GM18858 (cell line): ENCODE data around the gene LGALS8.
"Not testable (repeated sequence)": the region's sequence is repeated elsewhere in the genome, so short reads cannot be mapped to it uniquely, and the experiment has no call there.

Experiments used
- ATAC-seq: cut with Tn5 transposase; IDR thresholded peaks from one replicate; pipeline ENCODE4 v1.9.1; 2021; ENCODE audit not compliant: unreplicated experiment

LGALS8 gene

DNA sequence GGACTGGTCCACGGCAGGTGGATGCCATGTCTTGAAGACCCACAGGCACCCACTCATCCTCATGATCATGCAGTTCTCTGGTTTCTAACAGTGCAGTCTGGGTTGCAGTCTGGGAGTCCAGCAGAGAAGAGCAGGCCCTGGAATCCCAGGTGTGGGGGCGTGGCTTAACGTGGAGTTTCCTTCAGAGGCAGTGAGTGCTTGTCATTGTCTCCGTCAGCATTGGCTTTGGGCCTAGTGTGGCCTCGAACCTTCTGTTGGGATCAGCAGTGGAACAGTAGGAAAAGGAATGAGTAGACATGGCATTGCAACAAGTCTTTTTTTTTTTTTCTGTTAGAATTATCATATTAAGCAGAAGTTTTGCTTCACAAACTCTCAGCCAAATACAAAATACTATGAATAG lies 12.8 kb downstream of the LGALS8 start:
- no peak for ATAC-seq

DNA sequence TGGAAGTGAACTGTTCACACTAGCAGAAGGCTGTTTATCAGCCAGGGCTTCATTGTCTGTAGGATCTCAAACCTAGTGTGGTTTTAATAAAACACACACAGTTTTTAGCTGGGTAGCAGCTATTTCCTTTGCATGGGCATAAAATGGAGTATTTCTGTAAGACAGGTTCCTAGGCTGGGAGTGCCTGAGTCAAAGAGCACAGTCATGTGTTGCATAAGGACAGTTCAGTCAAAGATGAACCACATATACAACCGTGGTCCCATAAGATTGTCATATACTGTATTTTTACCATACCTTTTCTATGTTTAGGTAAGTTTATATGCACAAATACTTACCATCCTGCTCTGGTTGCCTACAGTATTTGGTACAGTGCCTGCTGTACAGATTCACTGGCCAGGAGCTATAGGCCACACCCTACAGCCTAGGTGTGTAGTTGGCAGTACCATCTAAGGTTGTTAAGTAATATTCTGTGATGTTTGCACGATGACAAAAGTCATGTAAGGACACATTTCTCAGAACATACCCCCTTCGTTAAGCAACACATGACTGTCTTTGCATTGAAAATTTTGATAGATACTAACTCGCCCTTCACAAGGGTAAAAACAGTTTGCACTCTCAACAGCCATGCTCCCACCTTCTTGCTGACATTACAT lies 17.2 kb downstream of the LGALS8 start:
- no peak for ATAC-seq

DNA sequence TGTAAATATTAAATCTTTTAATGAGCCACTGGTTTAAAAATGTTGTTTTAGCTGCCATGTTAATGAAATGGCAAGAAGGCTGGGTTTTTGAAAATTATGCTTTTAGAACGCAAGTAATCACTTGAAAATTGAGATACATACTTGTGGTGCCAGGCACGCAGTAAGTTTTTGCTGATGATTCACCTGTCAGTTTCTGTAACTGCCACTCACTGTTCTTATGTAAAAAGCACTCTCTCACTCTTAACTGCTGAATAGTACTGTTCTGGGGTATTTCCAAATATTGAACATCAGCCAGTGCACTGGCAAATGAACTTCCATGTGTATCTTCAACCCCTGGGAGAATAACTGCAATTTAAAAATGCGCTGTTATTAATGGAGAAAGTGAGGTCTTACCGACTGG lies 17.9 kb downstream of the LGALS8 start:
- ATAC-seq: no peak

DNA sequence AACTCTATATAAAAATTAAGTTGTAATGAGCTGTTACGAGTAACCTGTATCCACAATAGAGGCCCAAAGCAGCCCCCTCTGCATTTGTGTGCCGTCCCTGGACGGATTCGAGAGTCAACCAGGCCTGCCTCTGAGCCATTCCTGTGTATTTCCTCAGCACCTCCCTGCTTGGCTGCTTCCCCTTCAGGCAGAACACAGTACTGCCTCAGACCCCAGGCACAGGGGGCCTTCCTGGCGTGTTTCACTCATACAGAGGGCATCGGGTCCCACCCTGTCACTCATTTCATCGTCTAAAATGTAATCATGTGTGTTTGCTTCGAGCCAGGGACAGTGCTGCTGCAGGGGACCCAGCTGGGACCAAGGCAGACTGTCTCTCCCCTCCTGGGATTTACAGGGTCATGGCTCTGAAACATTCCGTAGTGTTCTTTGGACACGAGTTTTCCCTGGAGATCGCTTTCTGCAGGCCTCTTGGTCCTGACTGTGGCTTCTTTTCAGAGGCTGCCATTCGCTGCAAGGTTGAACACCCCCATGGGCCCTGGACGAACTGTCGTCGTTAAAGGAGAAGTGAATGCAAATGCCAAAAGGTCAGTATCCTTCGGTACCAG lies 19.4 kb downstream of the LGALS8 start:
- no peak for ATAC-seq

DNA sequence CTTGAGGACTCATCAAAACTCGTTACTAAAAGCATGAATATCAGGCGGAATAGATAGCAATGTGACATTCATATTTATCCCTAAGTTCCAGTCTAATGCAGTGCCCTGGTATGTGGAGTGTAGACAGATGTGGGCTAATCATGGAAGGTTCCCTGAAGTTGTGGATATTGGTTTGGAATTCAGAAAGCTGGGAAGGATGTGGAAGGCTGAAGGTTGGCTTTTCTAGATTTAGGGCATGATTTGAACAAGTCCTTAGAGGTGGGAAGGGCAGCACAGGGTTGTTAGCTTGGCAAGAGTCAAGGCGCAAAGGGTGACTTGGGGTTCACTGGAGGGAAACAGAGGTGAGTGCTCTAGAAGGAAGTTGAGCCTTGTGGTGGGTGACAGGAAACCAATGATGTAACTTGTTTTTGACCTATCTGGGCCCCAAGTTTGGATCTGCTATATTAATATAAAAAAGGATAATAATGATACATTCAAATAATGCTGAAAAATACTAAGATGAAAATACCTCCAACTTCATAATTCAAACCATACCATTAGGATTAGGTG lies 21.9 kb downstream of the LGALS8 start:
- ATAC-seq: no peak

DNA sequence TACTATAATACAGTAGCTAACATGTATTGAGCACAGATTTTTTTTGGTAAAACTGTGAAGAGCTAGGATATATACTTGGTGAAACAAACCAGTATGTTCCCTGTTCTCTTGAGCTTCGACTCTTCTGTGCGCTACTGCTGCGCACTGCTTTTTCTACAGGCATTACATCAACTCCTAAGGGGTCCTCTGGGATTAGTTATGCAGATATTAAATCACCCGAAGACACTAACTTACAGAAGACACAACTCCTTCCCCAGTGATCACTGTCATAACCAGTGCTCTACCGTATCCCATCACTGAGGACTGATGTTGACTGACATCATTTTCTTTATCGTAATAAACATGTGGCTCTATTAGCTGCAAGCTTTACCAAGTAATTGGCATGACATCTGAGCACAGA lies 24.7 kb downstream of the LGALS8 start:
- no peak for ATAC-seq

DNA sequence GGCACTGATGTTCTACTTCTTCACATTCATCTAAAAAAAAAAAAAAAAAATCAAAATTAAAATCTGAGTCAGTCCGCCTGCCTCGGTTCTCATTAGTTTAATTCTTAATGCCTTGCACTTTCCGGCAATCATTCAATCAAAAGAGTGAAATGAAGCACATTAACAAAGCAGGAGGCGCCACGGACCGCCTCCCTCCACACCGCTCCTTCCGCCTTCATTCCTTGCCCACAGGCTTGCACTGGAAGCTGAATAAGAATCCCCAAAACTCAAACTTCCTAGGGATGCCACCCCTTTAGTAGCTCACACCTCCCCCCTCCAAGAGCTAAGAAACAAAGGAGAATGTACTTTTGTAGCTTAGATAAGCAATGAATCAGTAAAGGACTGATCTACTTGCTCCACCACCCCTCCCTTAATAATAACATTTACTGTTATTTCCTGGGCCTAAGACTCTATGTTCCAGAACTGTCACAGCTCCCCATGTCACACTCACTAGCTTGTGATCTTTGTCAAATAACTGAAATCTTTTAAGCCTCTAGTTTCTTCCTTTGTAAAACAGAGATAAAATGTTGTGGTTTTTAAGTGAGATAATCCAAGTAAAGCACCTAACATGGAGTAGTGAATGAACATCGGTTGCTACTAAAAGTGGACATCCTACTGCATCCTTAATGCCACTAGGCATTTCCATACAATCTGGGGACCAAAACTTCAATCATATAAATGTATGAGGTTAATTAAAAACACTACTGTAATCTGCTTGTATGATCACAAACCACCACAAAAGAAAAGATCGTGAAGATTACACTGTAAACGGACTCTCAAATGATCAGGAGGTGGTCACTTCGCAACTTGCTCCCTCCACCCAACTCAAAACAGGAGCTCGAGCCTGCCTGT lies 27.4 kb downstream of the LGALS8 start:
- no peak for ATAC-seq

DNA sequence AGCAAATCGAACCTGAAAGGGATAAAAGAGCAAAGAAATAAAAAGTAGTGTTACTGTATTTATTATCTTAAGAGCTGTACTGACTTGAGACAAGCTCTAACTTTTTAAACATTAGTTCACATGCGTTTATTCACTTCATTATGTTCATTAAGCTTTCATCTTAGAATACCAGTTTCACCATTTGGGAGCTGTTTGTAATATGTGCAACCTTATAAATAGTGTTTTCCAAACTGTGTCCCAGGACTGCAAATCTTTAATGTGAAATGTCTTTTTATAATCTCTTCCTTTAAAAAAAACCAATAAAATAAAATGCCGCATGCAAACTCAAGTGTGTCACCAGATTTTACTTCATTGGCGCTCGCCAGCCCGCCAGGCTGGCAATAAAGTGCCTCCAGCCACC lies 28.3 kb downstream of the LGALS8 start:
- no peak for ATAC-seq

DNA sequence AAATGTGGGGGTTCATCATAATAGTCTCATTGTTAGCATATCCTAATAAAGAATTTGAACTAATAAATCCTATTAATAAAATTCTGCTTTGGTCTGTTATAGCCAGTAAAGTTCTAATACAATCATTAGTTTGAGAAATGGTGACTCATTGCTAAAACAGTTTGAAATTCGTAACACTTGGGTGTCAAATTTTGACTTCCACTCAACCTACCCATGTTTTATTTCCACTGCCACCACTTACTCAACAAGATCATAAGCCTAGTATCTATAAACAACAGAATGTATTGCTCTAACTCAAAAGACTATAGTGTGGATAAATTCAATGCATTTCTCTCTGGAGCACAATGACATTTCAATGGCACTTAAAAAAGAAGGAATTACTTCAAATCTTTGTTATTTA lies 29.1 kb downstream of the LGALS8 start:
- no peak for ATAC-seq

DNA sequence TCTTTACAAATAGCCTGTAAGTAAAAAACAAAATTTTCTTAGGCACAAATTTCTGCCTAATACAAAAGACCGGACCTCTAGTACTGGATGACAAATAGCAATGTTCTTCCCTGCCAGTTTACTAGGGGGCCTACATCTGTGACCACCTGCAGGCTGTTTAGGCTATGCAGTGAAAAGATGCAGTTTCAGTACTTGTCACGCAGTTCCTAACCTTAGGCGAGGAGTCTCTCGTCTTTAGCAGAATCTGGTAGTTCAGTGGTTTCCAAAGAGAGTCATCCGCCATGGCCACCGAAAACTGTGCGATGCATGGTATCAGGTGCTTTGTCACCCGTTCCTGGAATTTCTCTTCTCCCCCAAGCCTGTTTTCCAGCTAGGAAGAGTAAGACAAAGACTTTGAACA lies 29.6 kb downstream of the LGALS8 start:
- ATAC-seq: no peak

DNA sequence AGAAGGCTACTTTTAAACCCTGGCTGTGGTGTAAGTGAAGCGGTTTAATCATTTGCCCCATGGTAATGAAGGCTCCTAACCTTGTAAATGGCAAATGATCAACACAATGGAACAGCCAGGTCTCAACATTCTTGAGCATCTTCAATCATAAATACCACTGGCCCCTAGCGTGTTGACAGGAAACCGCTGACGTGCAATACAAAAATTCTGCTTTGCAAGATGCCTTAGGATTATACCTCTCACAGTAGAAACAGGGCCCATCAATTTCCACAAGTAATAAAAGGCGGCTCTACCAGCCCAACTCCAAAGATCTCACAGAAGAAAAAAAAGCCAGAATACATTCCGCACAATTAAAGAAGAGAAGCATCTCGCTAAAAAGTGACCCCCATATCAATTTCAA lies 32.8 kb downstream of the LGALS8 start:
- no peak for ATAC-seq

DNA sequence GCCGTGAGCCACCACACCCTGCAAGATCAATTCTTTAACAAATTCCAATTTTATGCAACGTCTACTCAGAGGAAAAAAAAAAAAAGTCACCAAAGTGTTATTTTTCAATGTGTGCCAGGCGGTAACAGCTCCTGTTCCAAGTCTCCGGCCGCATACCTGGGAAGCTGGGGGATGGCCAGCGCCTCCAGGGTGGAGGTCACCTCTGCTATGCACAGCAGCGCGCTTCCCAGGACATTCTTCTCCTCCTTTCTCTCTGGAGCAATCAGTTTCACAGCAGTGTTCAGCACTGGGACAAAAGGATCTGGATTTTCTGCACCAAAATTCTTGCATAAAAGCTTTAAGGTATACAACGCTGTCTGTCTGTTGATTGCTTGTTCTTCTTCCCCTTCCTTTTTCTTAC lies 34.3 kb downstream of the LGALS8 start:
- no peak for ATAC-seq

DNA sequence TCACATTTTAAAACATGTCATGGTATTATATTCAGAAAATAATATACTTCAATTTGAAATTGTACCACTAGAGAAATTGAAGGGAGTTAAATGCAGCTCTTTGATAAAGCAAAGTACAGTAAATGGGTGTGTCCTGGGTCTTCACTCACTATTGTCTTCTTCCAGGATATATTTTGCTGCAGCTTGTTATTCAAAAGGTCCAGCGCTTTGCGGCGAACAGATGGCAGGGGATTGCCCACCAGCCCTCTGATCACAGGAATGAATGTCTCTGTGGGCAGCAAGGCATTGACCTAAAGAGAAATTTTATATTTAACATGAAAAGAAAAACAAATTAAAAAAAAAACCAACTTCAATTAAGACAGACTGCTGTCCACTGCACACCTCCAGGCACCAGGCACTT lies 35.1 kb downstream of the LGALS8 start:
- no peak for ATAC-seq

DNA sequence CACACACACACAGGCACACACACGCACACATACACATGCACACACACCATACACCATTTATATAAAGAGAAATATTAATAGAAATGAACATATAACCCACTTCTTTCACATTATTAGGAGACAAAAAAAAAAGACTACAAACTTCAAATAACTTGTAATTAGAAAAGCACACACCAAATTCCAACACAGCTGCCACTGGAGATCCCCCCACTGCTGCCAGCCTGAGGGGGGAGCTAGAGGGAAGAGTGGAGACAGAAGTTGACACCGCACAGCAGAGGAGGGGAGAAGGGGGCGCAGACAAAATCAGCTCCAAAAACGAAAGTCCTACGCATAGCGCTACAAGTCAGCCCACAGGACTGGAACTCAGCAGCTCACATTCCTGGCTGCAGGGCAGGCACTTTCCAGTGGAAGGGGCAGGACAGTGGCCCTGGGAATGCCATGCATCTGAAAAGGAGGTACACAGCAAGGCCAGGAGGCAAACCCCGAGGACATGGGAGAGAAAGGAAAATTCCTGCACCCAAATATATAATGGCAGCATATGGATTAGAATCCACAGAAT lies 36.5 kb downstream of the LGALS8 start:
- ATAC-seq: no peak

DNA sequence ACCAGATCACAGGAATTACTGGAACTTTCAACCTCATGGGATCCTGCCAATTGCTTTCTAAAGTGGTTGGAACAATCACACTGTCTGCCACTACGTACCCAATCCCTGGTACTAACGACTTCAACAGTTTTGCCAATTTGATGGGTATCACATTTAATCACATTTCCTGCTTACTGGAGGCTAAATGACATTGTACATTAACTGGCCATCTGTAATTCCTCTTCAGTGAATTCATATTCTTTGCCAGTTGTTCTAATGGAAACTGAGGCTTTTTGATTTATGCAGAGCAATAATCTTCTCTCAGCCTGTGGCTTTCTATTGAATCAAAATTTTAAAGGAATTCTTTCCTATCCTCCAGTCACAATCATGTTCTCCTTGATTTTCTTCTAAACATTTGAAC lies 38.2 kb downstream of the LGALS8 start:
- no peak for ATAC-seq

DNA sequence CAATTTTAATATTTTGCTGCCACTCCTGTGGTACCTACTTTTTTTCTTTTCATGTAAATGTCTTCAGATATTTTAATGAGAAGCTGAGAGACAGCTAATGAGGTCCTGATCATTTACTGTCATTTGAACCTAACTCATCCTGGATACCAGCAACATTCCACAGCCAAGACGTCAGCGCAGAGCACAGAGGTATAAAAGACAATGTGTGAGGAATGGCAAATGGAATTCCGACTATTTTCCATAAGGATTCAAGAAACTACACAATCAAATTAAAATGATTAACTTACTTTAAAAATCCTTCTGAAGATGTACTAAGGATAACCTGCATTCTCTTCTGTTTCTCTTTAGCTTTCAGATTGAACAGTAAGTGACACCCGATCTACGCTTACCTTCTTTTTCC lies 41.7 kb downstream of the LGALS8 start:
- ATAC-seq: no peak

DNA sequence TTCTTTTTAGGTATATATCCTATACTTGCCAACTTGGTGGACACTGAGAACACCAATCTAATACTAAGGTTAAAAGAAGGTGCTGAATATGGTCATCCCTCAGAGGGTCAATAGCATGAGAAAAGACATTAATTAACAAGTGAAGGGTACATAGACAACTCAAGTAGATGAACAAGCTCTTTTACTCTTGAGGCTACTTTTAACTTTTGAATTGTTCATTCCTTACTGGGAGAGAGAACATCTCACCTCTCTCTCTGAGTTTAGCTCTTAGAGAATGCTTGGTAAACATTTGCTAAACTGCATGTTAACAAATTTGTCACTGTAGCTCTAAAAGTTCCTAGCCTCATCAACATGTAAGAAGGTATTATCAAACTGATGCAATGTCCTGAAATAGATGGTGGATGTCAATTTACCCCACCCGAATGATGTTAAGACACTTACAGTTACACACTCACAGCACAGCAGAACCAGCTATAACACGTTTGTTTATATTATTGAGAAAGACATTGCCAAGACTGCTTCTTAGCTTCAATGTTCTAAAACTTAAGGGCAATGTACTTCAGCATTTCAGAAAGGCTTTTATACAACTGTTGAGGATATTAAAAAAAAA lies 44.6 kb downstream of the LGALS8 start:
- no peak for ATAC-seq

DNA sequence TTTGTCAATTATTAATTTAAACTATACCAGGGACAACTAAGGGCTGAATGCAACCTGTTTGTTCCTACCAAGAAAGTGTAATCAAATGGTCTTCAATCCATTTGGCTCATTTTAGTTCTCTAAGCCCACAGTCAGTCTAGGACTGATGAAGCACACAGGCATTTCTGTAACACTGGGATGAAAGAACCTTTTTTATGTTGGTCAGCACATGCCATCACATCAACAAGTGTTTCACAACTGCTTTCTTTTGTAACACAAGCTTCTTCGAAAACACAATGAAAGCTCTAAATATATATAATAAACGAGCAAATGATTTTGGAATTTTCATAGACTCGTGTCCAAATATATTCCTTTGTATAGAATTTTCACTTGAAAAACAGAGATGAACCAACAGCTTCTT lies 51.7 kb downstream of the LGALS8 start:
- ATAC-seq: no peak

DNA sequence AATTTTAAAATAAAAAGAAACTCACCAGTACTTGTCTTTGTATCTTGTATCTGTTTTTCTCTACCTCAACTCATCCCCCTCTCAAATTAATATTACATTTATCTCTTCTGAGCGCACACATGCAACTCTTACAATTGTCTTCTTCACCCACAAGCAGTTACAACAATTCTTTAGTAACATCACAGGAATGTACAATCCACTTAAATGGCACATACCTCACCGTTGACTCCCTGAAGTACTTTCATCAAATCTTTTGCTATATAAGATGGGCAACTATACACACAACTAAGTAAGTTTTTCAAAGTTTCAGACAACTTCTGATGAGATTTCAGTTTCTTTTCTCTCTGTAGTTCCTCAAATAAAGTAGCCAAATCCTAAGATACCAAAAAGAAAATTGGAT lies 52.2 kb downstream of the LGALS8 start:
- no peak for ATAC-seq

DNA sequence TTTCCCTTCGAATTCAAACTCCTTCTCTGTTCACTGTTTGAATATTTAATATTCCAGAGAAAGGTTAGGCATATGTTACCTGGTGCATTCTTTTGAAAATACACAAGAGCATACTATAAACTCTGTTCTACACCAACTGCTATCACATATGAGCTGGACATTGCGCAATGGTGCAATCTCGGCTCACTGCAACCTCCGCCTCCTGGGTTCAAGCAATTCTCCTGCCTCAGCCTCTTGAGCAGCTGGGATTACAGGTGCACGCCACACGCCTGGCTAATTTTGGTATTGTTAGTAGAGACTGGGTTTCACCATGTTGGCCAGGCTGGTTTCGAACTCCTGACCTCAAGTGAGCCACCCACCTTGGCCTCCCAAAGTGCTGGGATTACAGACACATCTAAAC lies 53.3 kb downstream of the LGALS8 start:
- ATAC-seq: not testable (repeated sequence)

DNA sequence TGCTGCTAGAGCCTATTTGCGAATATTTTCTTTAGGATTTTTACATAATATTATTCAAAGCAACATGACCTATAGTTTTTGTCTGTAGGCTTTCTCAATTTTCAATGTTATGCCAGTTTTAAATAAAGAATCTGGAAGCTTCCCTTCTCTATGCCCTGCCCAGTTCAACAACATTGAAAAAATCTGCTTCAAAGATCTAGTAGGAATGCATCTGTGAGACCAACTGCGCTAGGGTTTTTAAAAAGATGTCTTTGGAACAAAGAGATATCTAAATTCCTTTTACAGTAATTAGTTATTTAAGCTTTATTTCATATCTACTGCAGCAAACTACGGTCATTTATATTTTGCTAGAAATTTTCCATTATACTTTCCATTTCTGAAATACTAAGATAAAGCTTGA lies 54.9 kb downstream of the LGALS8 start:
- no peak for ATAC-seq
